ENCODE data around the gene DOCK4.

The DOCK4 gene

GRCh38 chr7:111710839-111711380 is 495.3 kb downstream of the DOCK4 start:
- no peak for DNase-seq (ENCODE audit: low read depth)
- no peak for TF ChIP-seq CTCF (IDR thresholded peaks at IDR 0.05; ENCODE audit: insufficient read depth, low read depth, low read length, missing control alignments)
- no peak overlapping the region for H3K4me3 ChIP-seq (ENCODE audit: low read depth, low read length)

- no peak for TF ChIP-seq CTCF (IDR thresholded peaks at IDR 0.05; ENCODE audit: insufficient read depth, low read depth, low read length, missing control alignments)
- no peak overlapping the region for H3K4me3 ChIP-seq (ENCODE audit: low read depth, low read length)
- no peak for DNase-seq (ENCODE audit: low read depth)
Observed at GRCh38 chr7:111708072-111708471, 498.1 kb downstream of the DOCK4 start.

- no peak for TF ChIP-seq CTCF (IDR thresholded peaks at IDR 0.05; ENCODE audit: insufficient read depth, low read depth, low read length, missing control alignments)
- peak; percentile 23 for DNase-seq (ENCODE audit: low read depth)
- H3K4me3 ChIP-seq (ENCODE audit: low read depth, low read length), result no peak overlapping the region
Observed at GRCh38 chr7:111705807-111706206, 500.4 kb downstream of the DOCK4 start.

- TF ChIP-seq CTCF (IDR thresholded peaks at IDR 0.05; ENCODE audit: insufficient read depth, low read depth, low read length, missing control alignments), result no peak
- DNase-seq (ENCODE audit: low read depth), result no peak
- no peak overlapping the region for H3K4me3 ChIP-seq (ENCODE audit: low read depth, low read length)
Observed at GRCh38 chr7:111697771-111698170, 508.4 kb downstream of the DOCK4 start.

GRCh38 chr7:111694376-111694775 is 511.8 kb downstream of the DOCK4 start:
- no peak for DNase-seq (ENCODE audit: low read depth)
- TF ChIP-seq CTCF (IDR thresholded peaks at IDR 0.05; ENCODE audit: insufficient read depth, low read depth, low read length, missing control alignments), result no peak
- no peak overlapping the region for H3K4me3 ChIP-seq (ENCODE audit: low read depth, low read length)

- no peak overlapping the region for H3K4me3 ChIP-seq (ENCODE audit: low read depth, low read length)
- no peak for DNase-seq (ENCODE audit: low read depth)
- TF ChIP-seq CTCF (IDR thresholded peaks at IDR 0.05; ENCODE audit: insufficient read depth, low read depth, low read length, missing control alignments), result no peak
Observed at GRCh38 chr7:111690364-111691111, 515.7 kb downstream of the DOCK4 start.

GRCh38 chr7:111685349-111685748 is 520.9 kb downstream of the DOCK4 start:
- H3K4me3 ChIP-seq (ENCODE audit: low read depth, low read length), result no peak overlapping the region
- no peak for TF ChIP-seq CTCF (IDR thresholded peaks at IDR 0.05; ENCODE audit: insufficient read depth, low read depth, low read length, missing control alignments)
- no peak for DNase-seq (ENCODE audit: low read depth)
